ENCODE measurements around the gene SYF2.
"Not testable (repeated sequence)": the region's sequence is repeated elsewhere in the genome, so short reads cannot be mapped to it uniquely, and the experiment has no call there.

SYF2 gene

DNA sequence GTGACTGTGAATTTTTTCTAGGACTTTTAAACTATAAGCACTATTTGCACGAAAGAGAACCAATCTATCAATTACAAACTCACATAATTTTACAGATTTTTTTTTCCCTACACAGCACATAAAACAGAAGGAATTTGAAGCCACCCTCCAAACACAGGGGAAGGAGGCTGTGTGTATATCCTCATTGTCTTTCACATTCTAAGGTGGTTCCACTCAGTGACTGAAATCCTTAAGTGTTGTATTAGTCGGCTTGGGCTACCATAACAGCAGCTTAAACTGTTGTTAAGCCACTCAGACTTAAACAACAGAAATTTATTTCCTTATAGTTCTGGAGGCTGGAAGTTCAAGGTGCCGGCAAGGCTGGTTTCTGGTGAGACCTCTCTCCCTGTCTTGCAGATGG lies 28.0 kb upstream of the SYF2 start:
- not testable (repeated sequence) for H3K27me3 ChIP-seq (ENCODE audit: insufficient read depth, poor library complexity, severe bottlenecking); H3K27ac ChIP-seq (replicated peaks); H3K4me3 ChIP-seq (replicated peaks; ENCODE audit: insufficient read depth, low read length); DNase-seq (ENCODE audit: low read depth in 1 of 2, low spot score in 1 of 2)

DNA sequence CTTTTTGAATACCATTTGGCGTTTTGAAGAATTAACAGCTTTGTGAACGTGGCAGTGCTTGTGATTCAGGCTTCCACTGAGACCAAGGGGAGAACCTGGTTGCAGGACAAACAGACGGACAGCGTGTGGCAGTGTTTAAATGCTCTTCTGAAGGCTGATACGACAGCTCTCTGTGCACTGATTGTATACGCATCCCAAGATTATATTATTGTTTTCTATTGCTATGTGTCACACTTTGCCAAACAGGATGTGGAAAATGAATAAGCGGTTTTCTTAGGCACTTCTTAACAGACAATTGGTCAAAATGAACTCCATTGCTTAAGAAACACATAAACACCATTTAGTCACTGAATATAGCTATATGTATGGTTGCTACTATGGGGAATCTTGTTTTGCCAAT lies 27.5 kb upstream of the SYF2 start:
- not testable (repeated sequence) for H3K27me3 ChIP-seq (ENCODE audit: insufficient read depth, poor library complexity, severe bottlenecking); H3K4me3 ChIP-seq (replicated peaks; ENCODE audit: insufficient read depth, low read length); H3K27ac ChIP-seq (replicated peaks)
- DNase-seq (ENCODE audit: low read depth in 1 of 2, low spot score in 1 of 2), result peak in 1 of 2 experiments; percentile 35

DNA sequence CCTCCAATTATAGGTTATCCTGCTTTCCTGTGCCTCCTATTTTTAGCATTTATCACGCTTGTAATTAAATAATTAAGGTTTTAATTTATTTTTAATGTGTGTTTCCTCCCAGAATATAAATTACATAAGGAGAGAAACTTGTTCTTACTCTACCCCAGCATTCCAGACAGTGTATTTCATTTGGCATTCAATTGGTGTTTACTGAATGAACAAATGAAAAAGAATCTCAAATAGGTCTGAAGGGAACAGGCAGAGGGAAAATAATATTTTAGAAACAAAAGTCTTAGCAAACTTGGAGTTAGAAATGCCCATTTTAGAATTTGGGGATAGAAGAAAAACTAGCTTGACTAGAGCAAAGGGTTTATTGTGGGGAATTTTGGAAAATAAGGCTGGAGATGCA lies 24.9 kb upstream of the SYF2 start:
- H3K27me3 ChIP-seq (ENCODE audit: insufficient read depth, poor library complexity, severe bottlenecking), result no peaks in the 10 kb centered on the region
- TF ChIP-seq, protein P1, sequence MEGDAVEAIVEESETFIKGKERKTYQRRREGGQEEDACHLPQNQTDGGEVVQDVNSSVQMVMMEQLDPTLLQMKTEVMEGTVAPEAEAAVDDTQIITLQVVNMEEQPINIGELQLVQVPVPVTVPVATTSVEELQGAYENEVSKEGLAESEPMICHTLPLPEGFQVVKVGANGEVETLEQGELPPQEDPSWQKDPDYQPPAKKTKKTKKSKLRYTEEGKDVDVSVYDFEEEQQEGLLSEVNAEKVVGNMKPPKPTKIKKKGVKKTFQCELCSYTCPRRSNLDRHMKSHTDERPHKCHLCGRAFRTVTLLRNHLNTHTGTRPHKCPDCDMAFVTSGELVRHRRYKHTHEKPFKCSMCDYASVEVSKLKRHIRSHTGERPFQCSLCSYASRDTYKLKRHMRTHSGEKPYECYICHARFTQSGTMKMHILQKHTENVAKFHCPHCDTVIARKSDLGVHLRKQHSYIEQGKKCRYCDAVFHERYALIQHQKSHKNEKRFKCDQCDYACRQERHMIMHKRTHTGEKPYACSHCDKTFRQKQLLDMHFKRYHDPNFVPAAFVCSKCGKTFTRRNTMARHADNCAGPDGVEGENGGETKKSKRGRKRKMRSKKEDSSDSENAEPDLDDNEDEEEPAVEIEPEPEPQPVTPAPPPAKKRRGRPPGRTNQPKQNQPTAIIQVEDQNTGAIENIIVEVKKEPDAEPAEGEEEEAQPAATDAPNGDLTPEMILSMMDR (IDR thresholded peaks at IDR 0.05; ENCODE audit: insufficient read depth, low read length), result no peak
- TF ChIP-seq GABPA (IDR thresholded peaks at IDR 0.05; ENCODE audit: low read depth), result no peak
- DNase-seq (ENCODE audit: low read depth in 1 of 2, low spot score in 1 of 2), result no peak
- no peak overlapping the region for H3K27ac ChIP-seq (replicated peaks)
- H3K4me3 ChIP-seq (replicated peaks; ENCODE audit: insufficient read depth, low read length), result no peak overlapping the region

DNA sequence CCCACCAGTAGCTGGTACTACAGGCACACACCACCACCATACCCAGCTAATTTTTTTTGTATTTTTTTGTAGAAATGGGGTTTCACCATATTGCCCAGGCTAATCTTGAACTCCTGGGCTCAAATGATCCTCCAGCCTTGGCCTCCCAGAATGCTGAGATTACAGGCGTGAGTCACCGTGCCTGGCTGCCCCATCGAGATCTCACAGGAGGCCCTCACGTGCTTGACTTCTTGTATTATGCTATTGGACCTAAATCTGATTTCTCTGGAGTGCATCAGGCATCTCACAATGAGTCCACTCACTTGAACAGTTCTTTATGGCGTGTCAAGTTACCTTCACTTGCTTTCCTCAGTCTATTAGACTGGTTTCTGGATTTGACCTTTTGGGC lies 24.3 kb upstream of the SYF2 start:
- TF ChIP-seq GABPA (IDR thresholded peaks at IDR 0.05; ENCODE audit: low read depth), result no peak
- TF ChIP-seq, protein P2, sequence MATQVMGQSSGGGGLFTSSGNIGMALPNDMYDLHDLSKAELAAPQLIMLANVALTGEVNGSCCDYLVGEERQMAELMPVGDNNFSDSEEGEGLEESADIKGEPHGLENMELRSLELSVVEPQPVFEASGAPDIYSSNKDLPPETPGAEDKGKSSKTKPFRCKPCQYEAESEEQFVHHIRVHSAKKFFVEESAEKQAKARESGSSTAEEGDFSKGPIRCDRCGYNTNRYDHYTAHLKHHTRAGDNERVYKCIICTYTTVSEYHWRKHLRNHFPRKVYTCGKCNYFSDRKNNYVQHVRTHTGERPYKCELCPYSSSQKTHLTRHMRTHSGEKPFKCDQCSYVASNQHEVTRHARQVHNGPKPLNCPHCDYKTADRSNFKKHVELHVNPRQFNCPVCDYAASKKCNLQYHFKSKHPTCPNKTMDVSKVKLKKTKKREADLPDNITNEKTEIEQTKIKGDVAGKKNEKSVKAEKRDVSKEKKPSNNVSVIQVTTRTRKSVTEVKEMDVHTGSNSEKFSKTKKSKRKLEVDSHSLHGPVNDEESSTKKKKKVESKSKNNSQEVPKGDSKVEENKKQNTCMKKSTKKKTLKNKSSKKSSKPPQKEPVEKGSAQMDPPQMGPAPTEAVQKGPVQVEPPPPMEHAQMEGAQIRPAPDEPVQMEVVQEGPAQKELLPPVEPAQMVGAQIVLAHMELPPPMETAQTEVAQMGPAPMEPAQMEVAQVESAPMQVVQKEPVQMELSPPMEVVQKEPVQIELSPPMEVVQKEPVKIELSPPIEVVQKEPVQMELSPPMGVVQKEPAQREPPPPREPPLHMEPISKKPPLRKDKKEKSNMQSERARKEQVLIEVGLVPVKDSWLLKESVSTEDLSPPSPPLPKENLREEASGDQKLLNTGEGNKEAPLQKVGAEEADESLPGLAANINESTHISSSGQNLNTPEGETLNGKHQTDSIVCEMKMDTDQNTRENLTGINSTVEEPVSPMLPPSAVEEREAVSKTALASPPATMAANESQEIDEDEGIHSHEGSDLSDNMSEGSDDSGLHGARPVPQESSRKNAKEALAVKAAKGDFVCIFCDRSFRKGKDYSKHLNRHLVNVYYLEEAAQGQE (IDR thresholded peaks at IDR 0.05; ENCODE audit: insufficient replicate concordance, low read depth), result no peak
- TF ChIP-seq POLR2AphosphoS5 (IDR thresholded peaks at IDR 0.05; ENCODE audit: low read depth), result no peak
- TF ChIP-seq, protein P1 (IDR thresholded peaks at IDR 0.05; ENCODE audit: insufficient read depth, low read length), result no peak
- TF ChIP-seq SPI1 (IDR thresholded peaks at IDR 0.05; ENCODE audit: borderline replicate concordance, low read depth), result no peak
- no peak overlapping the region for H3K27ac ChIP-seq (replicated peaks)
- no peak overlapping the region for H3K4me3 ChIP-seq (replicated peaks; ENCODE audit: insufficient read depth, low read length)
- DNase-seq (ENCODE audit: low read depth in 1 of 2, low spot score in 1 of 2), result no peak
- H3K27me3 ChIP-seq (ENCODE audit: insufficient read depth, poor library complexity, severe bottlenecking), result no peaks in the 10 kb centered on the region

DNA sequence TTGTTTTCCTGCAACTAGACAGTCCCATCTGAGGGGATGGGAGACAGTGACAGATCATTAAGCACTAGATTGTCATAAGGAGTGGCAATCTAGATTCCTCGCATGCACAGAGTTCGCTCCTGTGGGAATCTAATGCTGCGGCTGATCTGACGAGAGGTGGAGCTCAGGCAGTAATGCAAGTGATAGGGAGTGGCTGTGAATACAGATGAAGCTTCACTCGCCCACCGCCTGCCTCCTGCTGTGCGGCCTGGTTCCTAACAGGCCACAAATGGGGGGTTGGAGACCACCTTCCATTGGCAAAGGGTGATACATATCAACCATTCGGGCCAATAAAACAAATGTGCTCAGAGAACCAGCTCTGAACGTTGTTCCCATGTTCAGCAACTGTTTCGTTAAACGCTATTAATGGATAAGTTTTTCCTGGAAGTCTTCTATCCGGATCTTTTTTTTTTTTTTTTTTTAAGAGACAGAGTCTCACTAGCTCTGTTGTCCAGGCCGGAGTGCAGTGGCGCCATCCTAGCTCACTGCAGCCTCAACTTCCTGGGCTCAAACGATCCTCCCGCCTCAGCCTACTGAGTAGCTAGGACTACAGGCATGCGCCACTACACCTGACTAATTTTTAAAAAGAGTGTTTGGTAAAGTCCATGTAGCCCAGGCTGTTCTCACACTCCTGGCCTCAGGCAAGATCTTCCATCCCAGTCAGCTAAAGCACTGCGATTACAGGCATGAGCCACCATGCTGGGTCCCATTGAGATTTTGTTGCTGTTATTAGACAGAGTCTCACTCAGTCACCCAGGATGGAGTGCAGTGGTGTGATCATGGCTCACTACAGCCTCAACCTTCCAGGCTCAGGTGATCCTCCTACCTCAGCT lies 23.6 kb upstream of the SYF2 start:
- no peak for DNase-seq (ENCODE audit: low read depth in 1 of 2, low spot score in 1 of 2)
- Histone ChIP-seq H3K27me3 (ENCODE audit: insufficient read depth, poor library complexity, severe bottlenecking) (no peaks in the 10 kb centered on the region), H3K4me3 (replicated peaks; ENCODE audit: insufficient read depth, low read length) (no peak overlapping the region), H3K27ac (replicated peaks) (no peak overlapping the region)
- no peak for TF ChIP-seq GABPA (IDR thresholded peaks at IDR 0.05; ENCODE audit: low read depth)
- TF ChIP-seq, protein P2 (IDR thresholded peaks at IDR 0.05; ENCODE audit: insufficient replicate concordance, low read depth), result no peak
- TF ChIP-seq SPI1 (IDR thresholded peaks at IDR 0.05; ENCODE audit: borderline replicate concordance, low read depth), result no peak
- TF ChIP-seq, protein P1 (IDR thresholded peaks at IDR 0.05; ENCODE audit: insufficient read depth, low read length), result no peak

Measured in HL-60 (cell line).